Dermis microvascular lymphatic vessel endothelial cell (primary cell): ENCODE data around the gene MKRN1. TPM values are rescaled to one million over a fixed set of nuclear protein-coding genes. Genes with fewer than 3 reads are reported as not detected.
"Not testable (repeated sequence)": the region's sequence is repeated elsewhere in the genome, so short reads cannot be mapped to it uniquely, and the experiment has no call there.

Source experiments
- DNase-seq, 2 donors: peaks; one replicate each; pipeline versions ENCODE4 v3.0.0 to v3.0.0-alpha.2; 2010; ENCODE audit warnings: low read depth in 2 of 2
- total RNA-seq: library from RNA; depleted of rRNA; stranded (reverse); fragments of >200 nt; gene quantifications from 2 replicates; pipeline ENCODE4 v1.2.1, GENCODE V29; 2014

MKRN1 gene
- total RNA-seq, 1 donor from 2014 or later: 35.4 TPM

DNA sequence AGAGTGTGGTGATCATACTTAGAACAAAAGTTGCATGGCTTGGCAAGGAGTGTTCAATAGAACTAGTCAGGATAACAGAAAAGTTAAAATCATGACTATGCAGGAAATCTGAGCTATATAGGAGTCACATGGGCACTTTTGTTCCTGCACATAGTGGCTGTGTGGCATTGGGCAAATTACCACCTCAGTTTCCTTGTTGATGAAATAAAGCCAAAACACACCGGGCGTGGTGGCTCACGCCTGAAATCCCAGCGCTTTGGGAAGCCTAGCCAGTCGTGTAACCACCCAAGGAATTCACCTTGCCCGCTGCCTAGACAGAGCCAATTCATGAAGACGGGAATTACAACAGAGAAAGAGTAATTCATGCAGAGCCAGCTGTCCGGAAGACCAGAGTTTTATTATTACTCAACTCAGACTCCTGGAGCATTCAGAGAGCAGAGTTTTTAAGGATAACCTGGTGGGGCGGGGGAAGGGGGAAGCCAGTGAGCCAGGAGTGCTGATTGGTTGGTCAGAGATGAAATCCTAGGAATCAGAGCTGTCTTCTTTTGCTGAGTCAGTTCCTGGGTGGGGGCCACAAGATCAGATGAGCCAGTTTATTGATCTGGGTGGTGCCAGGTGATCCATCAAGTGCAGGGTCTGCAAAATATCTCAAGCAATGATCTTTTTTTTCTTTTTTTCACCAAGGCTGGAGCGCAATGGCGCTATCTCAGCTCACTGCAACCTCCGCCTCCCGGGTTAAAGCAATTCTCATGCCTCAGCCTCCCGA, 6.4 kb upstream of the MKRN1 start:
- DNase-seq: peak in 1 of 2 donors; percentile 5

DNA sequence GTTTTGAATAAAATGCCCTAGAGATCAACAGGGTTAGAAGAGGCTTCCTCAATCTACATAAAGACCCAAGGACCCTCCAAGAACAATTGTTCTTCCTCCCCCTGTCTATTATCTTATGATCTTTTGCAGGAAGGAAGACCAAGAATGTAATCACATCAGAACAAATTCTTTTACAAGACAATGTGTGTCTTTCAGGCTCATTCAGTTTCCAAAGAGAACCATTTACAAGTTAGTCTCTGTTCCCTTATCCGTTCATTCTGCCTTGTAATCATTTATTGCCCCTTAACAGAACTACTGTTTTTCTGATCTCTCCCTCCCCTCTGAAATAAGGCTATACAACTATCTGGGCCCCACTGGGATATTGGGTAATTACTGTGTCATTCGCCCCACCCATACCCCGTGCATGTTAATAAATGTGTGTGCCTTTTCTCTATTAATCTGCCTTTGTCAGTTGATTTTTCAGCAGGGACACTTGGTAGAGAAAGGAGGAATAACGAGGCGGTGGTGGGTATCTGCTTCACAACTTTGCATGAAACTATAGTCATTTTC, 5.7 kb upstream of the MKRN1 start:
- DNase-seq: no peak

DNA sequence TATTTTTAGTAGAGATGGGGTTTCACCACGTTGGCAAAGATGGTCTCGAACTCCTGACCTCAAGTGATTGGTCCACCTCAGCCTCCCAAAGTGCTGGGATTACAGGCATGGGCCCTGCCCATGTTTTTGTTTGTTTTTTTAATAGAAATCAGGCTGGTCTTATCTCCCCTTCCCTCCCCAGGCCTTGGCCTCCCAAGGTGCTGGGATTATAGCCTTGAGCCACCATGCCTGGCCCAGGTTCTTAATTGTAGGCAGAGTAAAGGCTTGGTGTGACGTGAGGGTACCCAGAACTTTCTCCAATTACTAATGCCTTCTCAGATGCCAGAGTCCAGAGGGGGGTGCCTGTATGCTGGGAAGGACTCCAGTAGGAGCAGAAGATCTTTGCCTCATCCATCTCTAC, 5.2 kb upstream of the MKRN1 start:
- no peak for DNase-seq

GRCh38 chr7:140479739-140480084, 407 bp upstream of the MKRN1 start:
- DNase-seq: no peak

DNA sequence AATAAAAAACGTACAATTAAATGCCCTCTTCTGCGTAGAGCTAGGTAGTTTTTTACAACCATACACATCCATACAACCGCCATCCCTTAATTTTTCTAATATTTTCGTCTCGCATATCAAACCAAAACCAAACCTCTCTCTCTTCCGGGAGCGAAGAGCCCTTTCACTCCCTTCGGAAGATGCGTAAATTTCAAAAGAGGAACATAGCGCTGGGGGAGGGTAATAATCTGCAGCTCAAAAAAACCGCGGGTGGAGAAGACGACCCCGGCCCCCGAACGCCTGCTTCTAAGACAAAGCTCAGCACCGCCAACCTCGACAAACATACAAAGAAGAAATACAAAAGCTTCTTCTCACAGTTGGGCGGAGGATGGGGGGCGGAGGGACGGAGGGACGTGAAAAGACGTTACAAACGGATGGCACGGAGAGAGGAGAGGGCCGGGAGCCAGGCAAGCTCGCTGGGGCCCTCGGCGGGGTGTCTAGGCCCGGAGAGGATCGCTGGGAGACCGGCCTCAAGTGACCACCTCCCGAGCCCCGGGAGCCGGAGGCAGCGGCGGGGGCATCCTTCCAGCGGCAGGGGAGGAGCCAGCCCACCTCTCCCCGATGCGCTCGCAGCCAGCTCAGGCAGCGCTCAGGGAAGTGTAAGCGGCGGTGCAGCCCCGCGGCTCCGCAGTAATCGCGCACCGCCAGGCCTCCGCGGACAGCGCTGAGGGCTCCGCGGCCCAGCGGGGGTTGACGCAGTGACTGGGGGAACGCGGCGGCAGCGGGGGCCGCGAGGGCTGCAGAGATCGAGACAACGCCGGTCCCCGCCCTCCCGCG, 851 bp downstream of the MKRN1 start:
- peak in 1 of 2 donors; percentile 50 for DNase-seq

DNA sequence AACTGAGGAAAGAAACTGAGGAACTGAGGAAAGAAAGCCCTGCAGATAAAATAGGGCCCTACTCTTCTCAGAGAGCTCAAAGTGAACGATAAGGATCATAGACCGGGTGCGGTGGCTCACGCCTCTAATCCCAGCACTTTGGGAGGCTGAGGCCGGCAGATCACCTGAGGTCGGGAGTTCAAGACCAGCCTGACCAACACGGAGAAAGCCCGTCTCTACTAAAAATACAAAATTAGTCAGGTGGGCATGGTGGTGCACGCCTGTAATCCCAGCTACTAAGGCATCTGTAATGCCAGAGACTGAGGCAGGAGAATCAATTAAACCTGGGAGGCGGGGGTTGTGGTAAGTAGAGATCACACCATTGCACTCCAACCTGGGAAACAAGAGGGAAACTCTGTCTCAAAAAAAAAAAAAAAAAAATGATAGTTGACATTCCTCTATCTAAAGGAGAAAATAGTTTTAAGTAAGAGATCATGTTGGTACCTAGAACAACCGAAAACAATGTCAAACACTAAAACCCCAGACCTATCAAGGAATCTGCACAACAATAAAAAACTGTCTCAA, 2.5 kb downstream of the MKRN1 start:
- no peak for DNase-seq

DNA sequence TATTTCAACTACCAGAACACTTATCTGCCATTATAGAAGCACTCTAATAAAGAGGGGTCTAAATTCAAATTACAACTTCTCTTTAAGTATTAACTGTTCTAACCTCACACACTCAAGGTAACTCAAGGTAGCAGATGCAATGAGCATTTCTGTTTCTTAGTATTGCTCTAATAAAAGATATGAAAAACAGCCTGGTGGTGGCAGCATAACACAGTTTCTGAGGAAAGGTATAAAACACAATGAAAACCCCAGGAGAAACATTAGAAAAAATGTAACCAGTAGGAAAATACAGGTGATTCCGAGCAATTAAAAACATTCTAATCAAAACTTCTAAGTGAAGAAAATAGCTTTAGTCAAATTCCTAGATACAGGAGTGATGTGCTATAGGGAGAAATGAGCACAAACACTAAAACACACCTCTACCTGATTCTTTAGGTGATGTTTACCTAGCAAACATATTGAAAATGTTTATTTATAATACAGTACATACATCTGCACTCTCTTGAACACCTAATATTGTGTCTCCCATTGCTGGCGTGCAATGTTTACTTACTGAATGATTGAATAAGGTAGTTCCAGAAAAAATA, 3.5 kb downstream of the MKRN1 start:
- DNase-seq: peak; percentile 22 to 53

- no peak for DNase-seq
Observed at GRCh38 chr7:140463111-140463510, 16.2 kb downstream of the MKRN1 start.

DNA sequence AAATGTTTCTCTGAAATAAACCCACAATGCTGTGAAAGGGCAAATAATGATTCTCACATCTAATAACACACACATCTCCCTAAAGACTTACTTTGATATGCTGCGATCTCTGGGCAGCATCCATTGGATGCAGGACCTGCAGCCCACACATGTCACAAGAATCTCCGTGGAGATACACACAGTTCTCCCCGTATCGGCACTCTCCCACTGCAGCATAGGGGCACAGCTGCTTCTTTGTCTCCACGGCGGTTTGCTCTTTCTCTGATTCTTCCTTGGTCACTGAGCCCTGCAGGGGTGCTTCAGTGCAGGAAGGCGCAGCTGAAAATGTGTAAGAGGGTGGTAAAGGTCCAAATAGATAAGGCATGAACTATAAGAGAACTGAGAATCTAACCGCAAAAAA, 20.4 kb downstream of the MKRN1 start:
- no peak for DNase-seq

GRCh38 chr7:140458201-140458600, 21.1 kb downstream of the MKRN1 start:
- no peak for DNase-seq

GRCh38 chr7:140456551-140457051, 22.7 kb downstream of the MKRN1 start:
- no peak for DNase-seq

DNA sequence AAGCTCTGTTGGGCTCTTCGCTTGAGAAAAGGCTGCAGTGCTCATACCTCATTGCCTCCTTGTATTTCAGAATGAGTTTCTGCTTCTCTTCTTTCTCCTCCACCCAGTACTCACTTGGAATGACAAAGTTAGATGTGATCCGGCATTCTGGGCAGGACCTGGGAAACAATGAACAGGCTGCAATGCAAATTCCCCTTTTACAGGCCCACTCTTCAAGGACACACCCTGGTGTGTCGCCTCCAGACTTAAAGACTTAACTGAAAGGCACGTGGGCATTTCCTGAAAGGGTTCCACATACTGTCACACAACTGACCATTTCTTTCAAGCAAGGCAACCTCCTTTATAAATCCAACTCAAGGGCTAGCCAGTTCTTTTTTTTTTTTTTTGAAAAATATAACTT, 23.6 kb downstream of the MKRN1 start:
- DNase-seq: no peak

- no peak for DNase-seq
Observed at GRCh38 chr7:140454657-140455015, 24.7 kb downstream of the MKRN1 start.

GRCh38 chr7:140453785-140454656, 25.3 kb downstream of the MKRN1 start:
- not testable (repeated sequence) for DNase-seq

GRCh38 chr7:140453273-140453672, 26.0 kb downstream of the MKRN1 start:
- DNase-seq: no peak

DNA sequence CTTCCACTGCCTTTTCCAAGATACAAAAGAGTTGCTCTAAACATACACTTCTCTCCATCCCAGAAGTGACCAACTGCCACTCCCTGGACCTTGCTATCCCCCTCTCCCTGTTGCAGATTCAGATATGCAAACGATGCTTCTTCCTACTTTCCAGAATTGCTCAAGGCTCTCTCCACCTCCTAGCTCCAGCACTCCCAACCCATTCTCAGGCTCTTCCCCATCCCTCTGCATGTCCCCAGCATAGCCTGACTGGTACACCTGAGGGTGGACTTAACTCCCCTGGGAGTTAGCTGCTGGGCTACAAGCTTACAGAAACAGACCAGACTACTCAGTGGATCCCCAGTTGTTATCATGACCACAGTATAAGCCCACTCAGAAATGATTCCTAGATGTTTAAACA, 27.6 kb downstream of the MKRN1 start:
- no peak for DNase-seq

DNA sequence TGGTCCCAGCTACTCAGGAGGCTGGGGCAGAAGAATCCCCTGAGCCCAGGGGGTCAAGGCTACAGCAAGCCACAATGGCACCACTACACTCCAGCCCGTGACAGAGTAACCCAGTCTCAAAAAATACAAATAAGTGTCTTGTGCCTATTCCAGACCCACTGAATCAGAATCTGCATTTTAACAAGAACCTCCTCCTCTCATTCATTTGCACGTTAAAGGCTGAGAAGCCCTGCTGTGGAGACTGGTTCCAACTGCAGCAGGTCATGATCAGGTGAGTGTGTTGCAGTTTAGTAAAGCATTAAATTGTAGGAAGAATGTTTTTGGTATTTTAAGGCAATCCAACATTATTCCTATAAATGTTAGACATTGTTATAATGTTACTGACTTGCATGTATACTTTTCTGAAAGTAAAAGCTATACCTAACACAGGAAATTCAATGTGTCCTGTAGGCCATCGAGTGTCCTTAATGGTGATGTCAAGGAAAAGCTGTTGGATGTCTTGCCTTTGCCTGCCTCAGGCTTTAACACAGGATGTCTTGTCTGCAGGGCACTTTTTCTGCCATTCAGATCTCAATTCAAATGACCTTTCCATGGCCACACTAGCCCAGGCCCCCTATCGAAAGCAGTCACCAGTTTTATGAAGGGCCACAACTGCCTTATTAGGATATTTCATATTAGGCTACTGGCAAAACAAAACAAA, 30.4 kb downstream of the MKRN1 start:
- DNase-seq: no peak

GRCh38 chr7:140447841-140448240, 31.5 kb downstream of the MKRN1 start:
- no peak for DNase-seq

GRCh38 chr7:140446467-140446866, 32.8 kb downstream of the MKRN1 start:
- DNase-seq: no peak

DNA sequence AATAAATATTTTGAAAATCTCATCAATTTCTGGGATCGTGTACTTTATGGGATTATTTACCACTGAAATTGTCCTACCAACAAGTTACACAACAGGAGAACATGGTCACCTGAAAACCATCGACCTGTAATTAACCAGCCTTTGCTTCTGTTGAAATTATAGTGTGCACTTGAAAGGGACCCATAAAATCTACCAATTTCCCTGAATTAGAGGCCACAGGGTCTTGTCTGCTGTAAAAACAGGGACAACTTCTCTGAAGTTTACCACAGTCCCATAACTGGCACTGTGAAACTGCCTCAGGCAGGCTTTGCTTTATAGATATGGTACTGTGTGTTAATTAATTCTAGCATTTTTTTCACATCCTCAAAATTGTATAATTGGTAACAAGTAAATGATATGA, 37.8 kb downstream of the MKRN1 start:
- no peak for DNase-seq
